Endothelial cell of umbilical vein (primary cell): ENCODE data around the gene TAF6. TPM values are rescaled to one million over a fixed set of nuclear protein-coding genes. Genes with fewer than 3 reads are reported as not detected.

Experiments used
- BruUV-seq: library from RNA; stranded (reverse); fragments of 400-500 nt; replicated peaks from 2 replicates; lab custom pipeline; 2021; lab: Mats Ljungman, UMichigan
- CTCF ChIA-PET: fragments of 300-600, 350-600 bp; sonication (Branson Sonifier 250); formaldehyde crosslinking; loops from one replicate; lab custom pipeline; 2021; ENCODE audit warnings: antibody characterized with exemption, inconsistent platforms; lab: Charles Lee
- POLR2A ChIA-PET: fragments of 300-600, 350-600 bp; sonication (Branson Sonifier 250); formaldehyde crosslinking; loops from one replicate; lab custom pipeline; 2021; ENCODE audit warnings: antibody characterized with exemption, inconsistent platforms; lab: Charles Lee
- DNase-seq: peaks from one replicate; pipeline ENCODE4 v3.0.0-alpha.2; 2011; ENCODE audit warnings: low read depth, low spot score
- FAIRE-seq: peaks from 2 replicates; lab custom pipeline; 2011; peaks lifted over from hg19 to GRCh38; lab: Jason Lieb, UNC
- H2AFZ ChIP-seq: 2 replicates; pipeline ENCODE4 v1.6.0; 2012; ENCODE audit warnings: low read depth, low read length, control low read depth, inconsistent platforms
- H3K27ac ChIP-seq: 2 replicates; pipeline ENCODE4 v1.5.1; 2011; ENCODE audit warnings: low read depth, mild to moderate bottlenecking, control low read depth, low read length, moderate library complexity; ENCODE audit not compliant: insufficient read depth
- H3K27me3 ChIP-seq, 2 experiments: 2 replicates each; pipeline versions ENCODE4 v1.6.0 to v1.6.1; 2011; ENCODE audit warnings: low read length in 2 of 2, mixed read lengths in 1 of 2; ENCODE audit not compliant: control insufficient read depth in 2 of 2, insufficient read depth in 2 of 2
- H3K36me3 ChIP-seq, 2 experiments: 2 replicates in 1 of 2; 3 replicates in 1 of 2; pipeline ENCODE4 v1.5.1; 2011; ENCODE audit warnings: low read length in 2 of 2, mild to moderate bottlenecking in 1 of 2, moderate library complexity in 1 of 2; ENCODE audit not compliant: control insufficient read depth in 2 of 2, insufficient read depth in 2 of 2; ENCODE audit errors: extremely low read depth in 1 of 2
- H3K4me1 ChIP-seq: 3 replicates; pipeline ENCODE4 v1.5.1; 2011; ENCODE audit warnings: mild to moderate bottlenecking, low read length; ENCODE audit not compliant: control insufficient read depth, insufficient read depth; ENCODE audit errors: extremely low read depth
- H3K4me2 ChIP-seq: 2 replicates; pipeline ENCODE4 v1.6.1; 2011; ENCODE audit warnings: low read length, control low read depth, mixed read lengths; ENCODE audit not compliant: insufficient read depth
- H3K4me3 ChIP-seq, 3 experiments: fragments of 200-600 bp in 1 of 3; sonication (generic), shearing (Covaris generic) in 1 of 3; replicated peaks in 1 of 3; 2 replicates each; pipeline ENCODE4 v1.5.1; 2011 to 2016; ENCODE audit warnings: control low read depth in 3 of 3, low read length in 3 of 3, mild to moderate bottlenecking in 2 of 3, inconsistent platforms in 1 of 3, low read depth in 1 of 3, moderate library complexity in 1 of 3; ENCODE audit not compliant: insufficient read depth in 1 of 3
- H3K79me2 ChIP-seq: 2 replicates; pipeline ENCODE4 v1.6.0; 2012; ENCODE audit warnings: low read length, inconsistent platforms; ENCODE audit not compliant: control insufficient read depth, insufficient read depth
- H3K9ac ChIP-seq: replicated peaks from 2 replicates; pipeline ENCODE3; 2011; ENCODE audit warnings: low read length, control low read depth; ENCODE audit not compliant: insufficient read depth; ENCODE audit errors: extremely low read depth
- H3K9me1 ChIP-seq: replicated peaks from 3 replicates; pipeline ENCODE4 v1.6.0; 2011; ENCODE audit warnings: mild to moderate bottlenecking, low read length; ENCODE audit not compliant: control insufficient read depth, insufficient read depth; ENCODE audit errors: extremely low read depth
- H3K9me3 ChIP-seq: replicated peaks from 2 replicates; pipeline ENCODE4 v1.5.1; 2012; ENCODE audit warnings: low read length, inconsistent platforms; ENCODE audit not compliant: control insufficient read depth, insufficient read depth
- H4K20me1 ChIP-seq: replicated peaks from 2 replicates; pipeline ENCODE3; 2011; ENCODE audit warnings: mild to moderate bottlenecking, low read length; ENCODE audit not compliant: control insufficient read depth, insufficient read depth; ENCODE audit errors: extremely low read depth
- EZH2 ChIP-seq: IDR thresholded peaks from 2 replicates; pipeline ENCODE4 v1.6.1; 2012; ENCODE audit warnings: borderline replicate concordance, low read depth, mild to moderate bottlenecking, moderate library complexity, low read length, inconsistent platforms; ENCODE audit not compliant: severe bottlenecking
- FOS ChIP-seq: IDR thresholded peaks from 2 replicates; pipeline ENCODE4 v1.6.1; 2011; ENCODE audit warnings: mild to moderate bottlenecking, low read length, moderate library complexity, borderline replicate concordance; ENCODE audit not compliant: insufficient read depth
- GATA2 ChIP-seq: IDR thresholded peaks from 2 replicates; pipeline ENCODE4 v1.7.0; 2011; ENCODE audit warnings: low read depth, mild to moderate bottlenecking, moderate library complexity, mixed read lengths, low read length; ENCODE audit not compliant: insufficient read length, insufficient read depth
- JUN ChIP-seq: IDR thresholded peaks from 2 replicates; pipeline ENCODE4 v1.6.1; 2011; ENCODE audit warnings: borderline replicate concordance, low read depth; ENCODE audit not compliant: insufficient read length, insufficient read depth
- MYC ChIP-seq: IDR thresholded peaks from one replicate; pipeline ENCODE4 v1.6.1; 2011; ENCODE audit warnings: mild to moderate bottlenecking, low read depth, low read length
- POLR2A ChIP-seq: IDR thresholded peaks from 2 replicates; pipeline ENCODE4 v1.6.1; 2012; ENCODE audit warnings: low read depth, mild to moderate bottlenecking, control low read depth, low read length
- POLR2AphosphoS5 ChIP-seq: IDR thresholded peaks from 2 replicates; pipeline ENCODE4 v1.6.1; 2012; ENCODE audit warnings: low read depth, mild to moderate bottlenecking, control low read depth, low read length, moderate library complexity; ENCODE audit not compliant: insufficient read depth
- dilution Hi-C: fragments of 300-500 bp; cut with MboI; formaldehyde crosslinking; loops from one replicate; pipeline ENCODE4 v1.15.0; 2019; ENCODE audit warnings: low sequenced_read_pairs; ENCODE audit not compliant: extremely low pct_ligation_motif_present
- intact Hi-C: fragments of 100-400 bp; cut with micrococcal nuclease; formaldehyde crosslinking; loops from one replicate; pipeline ENCODE4 v1.10.0; 2022
- polyA plus RNA-seq, 4 experiments: library from polyadenylated mRNA; depleted of rRNA in 3 of 4; stranded (reverse) in 3 of 4; unstranded in 1 of 4; fragments of >200 nt; gene quantifications; 2 replicates each; pipeline versions ENCODE4 v1.2.1 to v1.2.3, GENCODE V29; 2011 to 2012; ENCODE audit warnings: missing spikeins in 1 of 4
- total RNA-seq: library from RNA; stranded (reverse); gene quantifications from 2 replicates; pipeline ENCODE4 v1.2.3, GENCODE V29; 2021
- TF ChIP-seq, protein P1 (sequence below), 2 donors: IDR thresholded peaks; 1 replicate in 1 of 2; 2 replicates in 1 of 2; pipeline ENCODE4 v1.5.1; 2011; ENCODE audit warnings: low read length in 2 of 2, mild to moderate bottlenecking in 2 of 2, moderate library complexity in 2 of 2, control low read depth in 1 of 2, inconsistent platforms in 1 of 2, low read depth in 1 of 2; ENCODE audit not compliant: insufficient read depth in 1 of 2; ENCODE audit errors: extremely low read depth in 1 of 2
- TF ChIP-seq, protein P2 (sequence below): IDR thresholded peaks from 2 replicates; pipeline ENCODE4 v1.6.1; 2011; ENCODE audit not compliant: insufficient read depth, insufficient read length

Gene TAF6
- total and polyA plus RNA-seq, 2 donors (not counting 3 experiments of a cell fraction or from before 2014, with no cell fraction given): 32.7 to 64.6 TPM

DNA sequence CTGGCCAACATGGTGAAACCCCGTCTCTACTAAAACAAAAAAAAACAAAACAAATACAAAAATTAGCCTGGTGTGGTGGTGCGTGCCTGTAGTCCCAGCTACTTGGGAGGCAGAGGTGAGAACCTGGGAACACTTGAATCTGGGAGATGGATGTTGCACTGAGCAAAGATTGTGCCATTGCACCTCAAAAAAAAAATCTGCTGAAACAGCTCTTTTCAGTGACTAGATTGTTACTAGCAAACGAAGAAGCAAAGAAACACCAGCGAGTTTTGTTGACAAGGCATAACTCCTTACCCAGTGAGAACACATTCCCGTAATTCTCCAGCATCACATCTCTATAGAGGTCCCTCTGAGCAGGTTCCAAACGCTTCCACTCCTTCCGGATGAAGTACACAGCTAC, 44.3 kb downstream of the TAF6 start:
- CTCF ChIA-PET: interaction anchor here (1.6 to 2.4 kb wide), 2 partner anchors 11 to 81 kb away, joined by 4 to 8 read pairs; no protein-coding TSS in a partner anchor
- peaks cover 47 to 66% of the 10 kb centered on the region in 2 experiments for H3K36me3 ChIP-seq
- intact Hi-C loops: no loop called here
- POLR2A ChIA-PET: no interaction called here
- H3K4me2 ChIP-seq: no peak overlapping the region
- FAIRE-seq: no peak
- BruUV-seq: no TSS peak
- H2AFZ ChIP-seq: no peak overlapping the region
- H4K20me1 ChIP-seq: no peaks in the 10 kb centered on the region
- no peaks in the 10 kb centered on the region for H3K9me1 ChIP-seq
- H3K4me3 ChIP-seq: no peak overlapping the region
- peaks cover 26% of the 10 kb centered on the region for H3K79me2 ChIP-seq
- peaks cover under 1% of the 10 kb centered on the region for H3K4me1 ChIP-seq
- no peaks in the 10 kb centered on the region for H3K27me3 ChIP-seq
- TF ChIP-seq JUN (no peak), GATA2 (no peak), FOS (no peak), EZH2 (no peak), MYC (no peak), POLR2A (no peak), POLR2AphosphoS5 (no peak)
- TF ChIP-seq, protein P1, sequence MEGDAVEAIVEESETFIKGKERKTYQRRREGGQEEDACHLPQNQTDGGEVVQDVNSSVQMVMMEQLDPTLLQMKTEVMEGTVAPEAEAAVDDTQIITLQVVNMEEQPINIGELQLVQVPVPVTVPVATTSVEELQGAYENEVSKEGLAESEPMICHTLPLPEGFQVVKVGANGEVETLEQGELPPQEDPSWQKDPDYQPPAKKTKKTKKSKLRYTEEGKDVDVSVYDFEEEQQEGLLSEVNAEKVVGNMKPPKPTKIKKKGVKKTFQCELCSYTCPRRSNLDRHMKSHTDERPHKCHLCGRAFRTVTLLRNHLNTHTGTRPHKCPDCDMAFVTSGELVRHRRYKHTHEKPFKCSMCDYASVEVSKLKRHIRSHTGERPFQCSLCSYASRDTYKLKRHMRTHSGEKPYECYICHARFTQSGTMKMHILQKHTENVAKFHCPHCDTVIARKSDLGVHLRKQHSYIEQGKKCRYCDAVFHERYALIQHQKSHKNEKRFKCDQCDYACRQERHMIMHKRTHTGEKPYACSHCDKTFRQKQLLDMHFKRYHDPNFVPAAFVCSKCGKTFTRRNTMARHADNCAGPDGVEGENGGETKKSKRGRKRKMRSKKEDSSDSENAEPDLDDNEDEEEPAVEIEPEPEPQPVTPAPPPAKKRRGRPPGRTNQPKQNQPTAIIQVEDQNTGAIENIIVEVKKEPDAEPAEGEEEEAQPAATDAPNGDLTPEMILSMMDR (IDR thresholded peaks at IDR 0.05; ENCODE audit: extremely low read depth in 1 of 2, insufficient read depth in 1 of 2, low read depth in 1 of 2, low read length in 2 of 2): no peak
- TF ChIP-seq, protein P2, sequence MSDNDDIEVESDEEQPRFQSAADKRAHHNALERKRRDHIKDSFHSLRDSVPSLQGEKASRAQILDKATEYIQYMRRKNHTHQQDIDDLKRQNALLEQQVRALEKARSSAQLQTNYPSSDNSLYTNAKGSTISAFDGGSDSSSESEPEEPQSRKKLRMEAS: no peak
- H3K9ac ChIP-seq: no peak overlapping the region
- dilution Hi-C loops: no loop called here
- DNase-seq: no peak
- peaks cover 26% of the 10 kb centered on the region for H3K9me3 ChIP-seq
- H3K27ac ChIP-seq: no peak overlapping the region
